Liver (tissue), 9 donors: ENCODE measurements around the gene FRS3. TPM values are rescaled to one million over a fixed set of nuclear protein-coding genes. Genes with fewer than 3 reads are reported as not detected.

Source experiments
- DNase-seq: peaks from one replicate; pipeline ENCODE4 v3.0.0-alpha.2; 2017; ENCODE audit warnings: low spot score
- H3K27ac ChIP-seq, 2 donors: one replicate each; pipeline ENCODE4 v1.7.0; 2013; ENCODE audit warnings: inconsistent platforms in 2 of 2, low read length in 2 of 2, control low read depth in 1 of 2, low read depth in 1 of 2, mild to moderate bottlenecking in 1 of 2
- H3K27me3 ChIP-seq, 4 donors: one replicate each; pipeline versions ENCODE4 v1.6.1 to v1.7.0; 2013; ENCODE audit warnings: low read length in 3 of 4, inconsistent platforms in 1 of 4, mild to moderate bottlenecking in 1 of 4, moderate library complexity in 1 of 4; ENCODE audit not compliant: control insufficient read depth in 4 of 4, insufficient read depth in 4 of 4
- H3K36me3 ChIP-seq, 4 donors: one replicate each; pipeline versions ENCODE4 v1.6.1 to v1.7.0; 2013; ENCODE audit warnings: low read length in 3 of 4, mild to moderate bottlenecking in 3 of 4, low read depth in 1 of 4, moderate library complexity in 1 of 4; ENCODE audit not compliant: control insufficient read depth in 4 of 4, insufficient read depth in 3 of 4
- H3K4me1 ChIP-seq, 4 donors: one replicate each; pipeline versions ENCODE4 v1.6.1 to v1.7.0; 2013; ENCODE audit warnings: low read length in 3 of 4, mild to moderate bottlenecking in 3 of 4, moderate library complexity in 1 of 4; ENCODE audit not compliant: control insufficient read depth in 4 of 4, insufficient read depth in 4 of 4
- H3K4me3 ChIP-seq, 3 donors: one replicate each; pipeline versions ENCODE4 v1.6.1 to v1.7.0; 2013; ENCODE audit warnings: low read length in 3 of 3, control low read depth in 1 of 3, low read depth in 1 of 3, mild to moderate bottlenecking in 1 of 3
- H3K9ac ChIP-seq, 2 donors: one replicate each; pipeline ENCODE4 v1.7.0; 2013; ENCODE audit warnings: low read length in 2 of 2, mild to moderate bottlenecking in 2 of 2, moderate library complexity in 2 of 2, control low read depth in 1 of 2, low read depth in 1 of 2
- H3K9me3 ChIP-seq, 4 donors: one replicate each; pipeline versions ENCODE4 v1.6.1 to v1.7.0; 2013; ENCODE audit warnings: low read length in 3 of 4; ENCODE audit not compliant: control insufficient read depth in 4 of 4
- EGR1 ChIP-seq, 2 donors: IDR thresholded peaks; 2 replicates each; pipeline ENCODE4 v1.6.1; 2016 to 2018; ENCODE audit warnings: antibody characterized with exemption in 2 of 2, low read depth in 2 of 2
- FOXA1 ChIP-seq: IDR thresholded peaks from 2 replicates; pipeline ENCODE4 v1.6.1; 2016; ENCODE audit warnings: antibody characterized with exemption
- FOXA2 ChIP-seq: IDR thresholded peaks from 2 replicates; pipeline ENCODE4 v1.6.1; 2016; ENCODE audit warnings: antibody characterized with exemption
- GABPA ChIP-seq, 2 donors: IDR thresholded peaks in 1 of 2; conservative IDR thresholded peaks in 1 of 2; 2 replicates each; pipeline ENCODE4 v1.6.1; 2016; ENCODE audit warnings: antibody characterized with exemption in 2 of 2, mild to moderate bottlenecking in 1 of 2, moderate library complexity in 1 of 2
- HNF4A ChIP-seq, 2 donors: conservative IDR thresholded peaks; 2 replicates each; pipeline ENCODE4 v1.6.1; 2016; ENCODE audit warnings: antibody characterized with exemption in 2 of 2, mild to moderate bottlenecking in 2 of 2
- HNF4G ChIP-seq: IDR thresholded peaks from 2 replicates; pipeline ENCODE4 v1.6.1; 2016; ENCODE audit warnings: antibody characterized with exemption
- JUND ChIP-seq, 2 donors: IDR thresholded peaks; 2 replicates each; pipeline ENCODE4 v1.6.1; 2016; ENCODE audit warnings: antibody characterized with exemption in 2 of 2
- NR2F2 ChIP-seq: IDR thresholded peaks from 2 replicates; pipeline ENCODE4 v1.6.1; 2016; ENCODE audit warnings: antibody characterized with exemption
- RAD21 ChIP-seq, 2 donors: IDR thresholded peaks; 2 replicates each; pipeline ENCODE4 v1.6.1; 2016; ENCODE audit warnings: antibody characterized with exemption in 2 of 2, mild to moderate bottlenecking in 2 of 2
- RXRA ChIP-seq, 2 donors: IDR thresholded peaks; 2 replicates each; pipeline ENCODE4 v1.6.1; 2017 to 2018; ENCODE audit warnings: antibody characterized with exemption in 2 of 2, mild to moderate bottlenecking in 1 of 2
- SP1 ChIP-seq: IDR thresholded peaks from 2 replicates; pipeline ENCODE4 v1.6.1; 2018; ENCODE audit warnings: antibody characterized with exemption, mild to moderate bottlenecking
- TAF1 ChIP-seq: conservative IDR thresholded peaks from 2 replicates; pipeline ENCODE4 v1.6.1; 2016; ENCODE audit warnings: antibody characterized with exemption, mild to moderate bottlenecking
- YY1 ChIP-seq: IDR thresholded peaks from 2 replicates; pipeline ENCODE4 v1.6.1; 2016; ENCODE audit warnings: antibody characterized with exemption, mild to moderate bottlenecking
- WGBS: extraction: QIAGEN DNeasy Blood & Tissue Kit; methylation state at CpG from one replicate; pipeline ENCODE4 v1.1.7; 2013; 5-methylcytosine and 5-hydroxymethylcytosine counted together
- polyA plus RNA-seq, 2 donors: library from polyadenylated mRNA; stranded (reverse) in 1 of 2; unstranded in 1 of 2; fragments of 200-250 nt in 1 of 2; fragments of >200 nt in 1 of 2; fragmentation: Nextera tagmentation in 1 of 2; extraction: Ambion mirVana in 1 of 2; gene quantifications; one replicate each; pipeline versions ENCODE4 v1.2.1 to v1.2.3, GENCODE V29; 2013 to 2015
- total RNA-seq, 2 donors: library from RNA; depleted of rRNA; stranded (reverse); fragments of >200 nt; gene quantifications; one replicate each; pipeline ENCODE4 v1.2.3, GENCODE V29; 2014
- TF ChIP-seq, protein P1 (sequence below): IDR thresholded peaks from 2 replicates; pipeline ENCODE4 v1.6.1; 2016; ENCODE audit warnings: antibody characterized with exemption, mild to moderate bottlenecking
- TF ChIP-seq, protein P2 (sequence below): IDR thresholded peaks from 2 replicates; pipeline ENCODE4 v1.6.1; 2016; ENCODE audit warnings: antibody characterized with exemption
- TF ChIP-seq, protein P3 (sequence below): IDR thresholded peaks from 2 replicates; pipeline ENCODE4 v1.6.1; 2016; ENCODE audit warnings: antibody characterized with exemption
- TF ChIP-seq, protein P4 (sequence below): fragments of 150-350 bp; IDR thresholded peaks from 2 replicates; pipeline ENCODE4 v1.5.1; 2017; ENCODE audit warnings: improper control_type of control experiment, low read depth, low read length; ENCODE audit not compliant: missing input control
- TF ChIP-seq, protein P5 (sequence below): IDR thresholded peaks from 2 replicates; pipeline ENCODE4 v1.6.1; 2016; ENCODE audit warnings: antibody characterized with exemption
- donor health status: healthy.
- donor health status: healthy.
- donor health status: healthy.
- donor health status: healthy.
- donor health status: healthy.

FRS3 gene
- total and polyA plus RNA-seq, 4 donors, result 0.42 to 1.6 (median 1.3) TPM

DNA sequence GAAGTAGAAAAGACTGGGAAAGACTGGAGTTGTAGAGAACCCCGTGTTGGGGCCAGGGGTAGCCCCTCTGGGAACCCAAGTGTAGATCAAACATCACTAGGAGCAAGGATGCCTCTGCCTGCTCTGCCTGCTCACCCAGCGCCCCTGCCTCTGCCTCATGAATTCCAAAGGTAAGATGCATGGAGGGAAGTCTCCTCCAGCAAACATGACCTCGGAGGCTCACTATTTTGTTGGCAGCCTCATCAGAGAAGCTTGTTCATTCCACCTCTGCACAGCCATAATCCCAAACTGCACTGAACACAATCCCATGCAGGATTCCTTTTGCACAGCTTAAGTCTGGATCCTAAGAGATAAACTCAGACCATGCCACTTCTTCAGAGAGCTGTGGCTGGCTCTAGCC is 4.9 kb downstream of the FRS3 start:
- H3K27ac ChIP-seq, result no peak overlapping the region
- H3K27me3 ChIP-seq, result no peaks in the 10 kb centered on the region
- H3K4me1 ChIP-seq, result peaks cover 2 to 9% (median 8%) of the 10 kb centered on the region in 4 donors
- 93% methylated on average over 3 of the region's 3 CpGs for WGBS
- no peak for DNase-seq
- no peaks in the 10 kb centered on the region for H3K9me3 ChIP-seq
- no peak overlapping the region for H3K4me3 ChIP-seq
- peaks cover 11 to 38% (median 22%) of the 10 kb centered on the region in 4 donors for H3K36me3 ChIP-seq
- H3K9ac ChIP-seq, result no peak overlapping the region
- TF ChIP-seq RAD21 (IDR thresholded peaks at IDR 0.05) (no peak), FOXA2 (no peak), GABPA (IDR thresholded peaks at IDR 0.05 in 1 of 2, conservative IDR thresholded peaks at IDR 0.05 in 1 of 2) (no peak), HNF4G (no peak), SP1 (no peak), EGR1 (IDR thresholded peaks at IDR 0.05; ENCODE audit: low read depth in 2 of 2) (no peak), HNF4A (conservative IDR thresholded peaks at IDR 0.05) (no peak), YY1 (no peak), TAF1 (no peak), NR2F2 (no peak)
- TF ChIP-seq, protein P1, sequence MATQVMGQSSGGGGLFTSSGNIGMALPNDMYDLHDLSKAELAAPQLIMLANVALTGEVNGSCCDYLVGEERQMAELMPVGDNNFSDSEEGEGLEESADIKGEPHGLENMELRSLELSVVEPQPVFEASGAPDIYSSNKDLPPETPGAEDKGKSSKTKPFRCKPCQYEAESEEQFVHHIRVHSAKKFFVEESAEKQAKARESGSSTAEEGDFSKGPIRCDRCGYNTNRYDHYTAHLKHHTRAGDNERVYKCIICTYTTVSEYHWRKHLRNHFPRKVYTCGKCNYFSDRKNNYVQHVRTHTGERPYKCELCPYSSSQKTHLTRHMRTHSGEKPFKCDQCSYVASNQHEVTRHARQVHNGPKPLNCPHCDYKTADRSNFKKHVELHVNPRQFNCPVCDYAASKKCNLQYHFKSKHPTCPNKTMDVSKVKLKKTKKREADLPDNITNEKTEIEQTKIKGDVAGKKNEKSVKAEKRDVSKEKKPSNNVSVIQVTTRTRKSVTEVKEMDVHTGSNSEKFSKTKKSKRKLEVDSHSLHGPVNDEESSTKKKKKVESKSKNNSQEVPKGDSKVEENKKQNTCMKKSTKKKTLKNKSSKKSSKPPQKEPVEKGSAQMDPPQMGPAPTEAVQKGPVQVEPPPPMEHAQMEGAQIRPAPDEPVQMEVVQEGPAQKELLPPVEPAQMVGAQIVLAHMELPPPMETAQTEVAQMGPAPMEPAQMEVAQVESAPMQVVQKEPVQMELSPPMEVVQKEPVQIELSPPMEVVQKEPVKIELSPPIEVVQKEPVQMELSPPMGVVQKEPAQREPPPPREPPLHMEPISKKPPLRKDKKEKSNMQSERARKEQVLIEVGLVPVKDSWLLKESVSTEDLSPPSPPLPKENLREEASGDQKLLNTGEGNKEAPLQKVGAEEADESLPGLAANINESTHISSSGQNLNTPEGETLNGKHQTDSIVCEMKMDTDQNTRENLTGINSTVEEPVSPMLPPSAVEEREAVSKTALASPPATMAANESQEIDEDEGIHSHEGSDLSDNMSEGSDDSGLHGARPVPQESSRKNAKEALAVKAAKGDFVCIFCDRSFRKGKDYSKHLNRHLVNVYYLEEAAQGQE, result no peak
- TF ChIP-seq, protein P2, sequence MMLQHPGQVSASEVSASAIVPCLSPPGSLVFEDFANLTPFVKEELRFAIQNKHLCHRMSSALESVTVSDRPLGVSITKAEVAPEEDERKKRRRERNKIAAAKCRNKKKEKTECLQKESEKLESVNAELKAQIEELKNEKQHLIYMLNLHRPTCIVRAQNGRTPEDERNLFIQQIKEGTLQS, result no peak
- TF ChIP-seq, protein P3, sequence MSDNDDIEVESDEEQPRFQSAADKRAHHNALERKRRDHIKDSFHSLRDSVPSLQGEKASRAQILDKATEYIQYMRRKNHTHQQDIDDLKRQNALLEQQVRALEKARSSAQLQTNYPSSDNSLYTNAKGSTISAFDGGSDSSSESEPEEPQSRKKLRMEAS, result no peak

DNA sequence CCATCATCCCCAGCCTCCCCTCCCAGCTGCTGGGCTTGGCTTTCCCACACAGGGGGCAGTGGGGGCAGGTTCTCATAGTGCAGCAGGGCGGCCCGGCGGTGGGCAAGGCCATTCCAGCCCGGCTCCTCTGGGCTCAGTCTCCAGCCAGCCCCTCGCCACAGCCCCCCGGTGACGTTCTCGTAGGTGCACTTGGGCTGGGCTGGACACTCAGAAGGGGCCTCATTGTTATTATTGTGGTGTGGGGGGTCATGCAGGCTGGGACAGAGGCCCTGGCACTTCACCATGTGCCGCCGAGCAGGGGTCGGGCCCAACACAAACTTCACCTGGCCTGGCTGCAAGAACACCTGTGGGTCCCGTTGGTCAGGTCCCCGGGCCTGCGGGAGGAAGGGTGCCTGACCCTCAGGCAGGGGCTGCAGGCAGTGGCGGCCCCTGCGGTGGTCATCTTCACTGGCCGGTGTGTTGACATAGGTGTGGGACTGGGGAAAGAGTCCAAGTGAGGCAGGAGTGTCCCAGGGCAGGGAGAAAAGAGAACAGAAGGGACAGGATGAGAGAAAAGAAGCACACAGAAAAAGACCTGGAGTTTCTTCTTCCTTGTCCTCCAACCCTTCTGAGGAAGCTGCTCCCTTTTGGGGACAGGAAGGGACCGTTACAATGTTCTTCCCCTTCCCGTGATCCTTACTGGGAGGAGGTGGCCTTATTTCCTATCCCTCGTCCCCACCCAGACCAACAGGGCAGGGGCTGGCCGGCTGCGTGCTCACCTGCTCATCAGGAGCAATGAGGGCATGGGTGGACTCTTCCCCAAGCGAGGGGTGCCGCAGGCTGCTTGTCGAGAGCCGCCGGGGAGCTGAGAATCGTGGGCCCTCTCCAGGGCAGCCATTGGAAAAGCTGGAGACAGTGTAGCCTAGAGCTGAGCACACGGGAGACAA is 8.4 kb downstream of the FRS3 start:
- no peak for DNase-seq
- Histone ChIP-seq H3K4me3 (no peak overlapping the region), H3K27me3 (no peaks in the 10 kb centered on the region), H3K9me3 (no peaks in the 10 kb centered on the region), H3K4me1 (no peaks in the 10 kb centered on the region), H3K27ac (no peak overlapping the region), H3K9ac (no peak overlapping the region), H3K36me3 (peaks cover 11 to 38% (median 19%) of the 10 kb centered on the region in 4 donors)
- WGBS, result 95% methylated on average over 29 of the region's 29 CpGs
- TF ChIP-seq, protein P4, sequence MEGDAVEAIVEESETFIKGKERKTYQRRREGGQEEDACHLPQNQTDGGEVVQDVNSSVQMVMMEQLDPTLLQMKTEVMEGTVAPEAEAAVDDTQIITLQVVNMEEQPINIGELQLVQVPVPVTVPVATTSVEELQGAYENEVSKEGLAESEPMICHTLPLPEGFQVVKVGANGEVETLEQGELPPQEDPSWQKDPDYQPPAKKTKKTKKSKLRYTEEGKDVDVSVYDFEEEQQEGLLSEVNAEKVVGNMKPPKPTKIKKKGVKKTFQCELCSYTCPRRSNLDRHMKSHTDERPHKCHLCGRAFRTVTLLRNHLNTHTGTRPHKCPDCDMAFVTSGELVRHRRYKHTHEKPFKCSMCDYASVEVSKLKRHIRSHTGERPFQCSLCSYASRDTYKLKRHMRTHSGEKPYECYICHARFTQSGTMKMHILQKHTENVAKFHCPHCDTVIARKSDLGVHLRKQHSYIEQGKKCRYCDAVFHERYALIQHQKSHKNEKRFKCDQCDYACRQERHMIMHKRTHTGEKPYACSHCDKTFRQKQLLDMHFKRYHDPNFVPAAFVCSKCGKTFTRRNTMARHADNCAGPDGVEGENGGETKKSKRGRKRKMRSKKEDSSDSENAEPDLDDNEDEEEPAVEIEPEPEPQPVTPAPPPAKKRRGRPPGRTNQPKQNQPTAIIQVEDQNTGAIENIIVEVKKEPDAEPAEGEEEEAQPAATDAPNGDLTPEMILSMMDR, result no peak
- TF ChIP-seq, protein P1, result no peak
- no peak for TF ChIP-seq HNF4A (conservative IDR thresholded peaks at IDR 0.05)
- no peak for TF ChIP-seq FOXA2
- no peak for TF ChIP-seq NR2F2
- no peak for TF ChIP-seq EGR1 (IDR thresholded peaks at IDR 0.05; ENCODE audit: low read depth in 2 of 2)
- no peak for TF ChIP-seq FOXA1
- TF ChIP-seq, protein P2, result no peak
- TF ChIP-seq RXRA (IDR thresholded peaks at IDR 0.05), result no peak
- TF ChIP-seq, protein P5, sequence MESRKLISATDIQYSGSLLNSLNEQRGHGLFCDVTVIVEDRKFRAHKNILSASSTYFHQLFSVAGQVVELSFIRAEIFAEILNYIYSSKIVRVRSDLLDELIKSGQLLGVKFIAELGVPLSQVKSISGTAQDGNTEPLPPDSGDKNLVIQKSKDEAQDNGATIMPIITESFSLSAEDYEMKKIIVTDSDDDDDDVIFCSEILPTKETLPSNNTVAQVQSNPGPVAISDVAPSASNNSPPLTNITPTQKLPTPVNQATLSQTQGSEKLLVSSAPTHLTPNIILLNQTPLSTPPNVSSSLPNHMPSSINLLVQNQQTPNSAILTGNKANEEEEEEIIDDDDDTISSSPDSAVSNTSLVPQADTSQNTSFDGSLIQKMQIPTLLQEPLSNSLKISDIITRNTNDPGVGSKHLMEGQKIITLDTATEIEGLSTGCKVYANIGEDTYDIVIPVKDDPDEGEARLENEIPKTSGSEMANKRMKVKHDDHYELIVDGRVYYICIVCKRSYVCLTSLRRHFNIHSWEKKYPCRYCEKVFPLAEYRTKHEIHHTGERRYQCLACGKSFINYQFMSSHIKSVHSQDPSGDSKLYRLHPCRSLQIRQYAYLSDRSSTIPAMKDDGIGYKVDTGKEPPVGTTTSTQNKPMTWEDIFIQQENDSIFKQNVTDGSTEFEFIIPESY, result no peak
- TF ChIP-seq JUND (IDR thresholded peaks at IDR 0.05), result no peak
- TF ChIP-seq, protein P3, result no peak
- no peak for TF ChIP-seq TAF1
- no peak for TF ChIP-seq HNF4G
